HG03159 (cell line): Measurements from ENCODE around the gene SIAH2.

Source experiments
- ATAC-seq: cut with Tn5 transposase; IDR thresholded peaks from one replicate; pipeline ENCODE4 v1.9.1; 2021; ENCODE audit warnings: mild to moderate bottlenecking, moderate library complexity; ENCODE audit not compliant: unreplicated experiment

SIAH2 gene

DNA sequence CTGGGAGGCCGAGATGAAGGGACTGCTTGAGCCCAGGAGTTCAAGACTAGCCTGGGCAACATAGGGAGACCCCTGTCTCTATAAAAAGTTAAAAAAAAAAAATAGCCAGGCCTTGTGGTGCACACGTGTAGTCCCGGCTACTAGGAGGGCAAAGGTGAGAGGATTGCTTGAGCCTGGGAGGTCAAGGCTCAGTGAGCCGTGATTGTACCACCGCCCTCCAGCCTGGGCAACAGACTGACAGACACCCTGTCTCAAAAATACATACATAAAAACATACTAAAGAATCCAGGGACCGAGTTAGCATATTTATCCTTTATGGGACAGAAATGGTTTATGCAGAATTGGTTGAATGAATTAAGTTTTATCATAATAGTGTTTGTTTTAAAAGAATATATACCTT is 13.7 kb downstream of the SIAH2 start:
- ATAC-seq: no peak

DNA sequence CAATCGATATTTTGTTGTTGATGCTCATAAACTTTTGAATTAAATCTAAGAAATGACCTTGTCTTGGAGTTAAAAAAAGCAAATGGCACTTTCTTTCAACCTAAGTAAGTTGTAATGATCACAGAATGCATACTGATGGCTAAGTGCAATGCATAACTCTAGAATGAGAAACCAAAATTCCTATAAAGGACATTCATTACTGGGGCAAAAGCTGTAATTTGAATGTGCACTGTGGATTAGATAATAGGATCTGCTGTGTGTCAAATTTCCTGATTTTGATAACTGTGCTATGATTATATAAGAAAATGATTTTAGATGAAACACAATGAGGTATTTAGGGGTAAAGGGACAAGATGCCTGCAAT is 14.3 kb downstream of the SIAH2 start:
- ATAC-seq: no peak

DNA sequence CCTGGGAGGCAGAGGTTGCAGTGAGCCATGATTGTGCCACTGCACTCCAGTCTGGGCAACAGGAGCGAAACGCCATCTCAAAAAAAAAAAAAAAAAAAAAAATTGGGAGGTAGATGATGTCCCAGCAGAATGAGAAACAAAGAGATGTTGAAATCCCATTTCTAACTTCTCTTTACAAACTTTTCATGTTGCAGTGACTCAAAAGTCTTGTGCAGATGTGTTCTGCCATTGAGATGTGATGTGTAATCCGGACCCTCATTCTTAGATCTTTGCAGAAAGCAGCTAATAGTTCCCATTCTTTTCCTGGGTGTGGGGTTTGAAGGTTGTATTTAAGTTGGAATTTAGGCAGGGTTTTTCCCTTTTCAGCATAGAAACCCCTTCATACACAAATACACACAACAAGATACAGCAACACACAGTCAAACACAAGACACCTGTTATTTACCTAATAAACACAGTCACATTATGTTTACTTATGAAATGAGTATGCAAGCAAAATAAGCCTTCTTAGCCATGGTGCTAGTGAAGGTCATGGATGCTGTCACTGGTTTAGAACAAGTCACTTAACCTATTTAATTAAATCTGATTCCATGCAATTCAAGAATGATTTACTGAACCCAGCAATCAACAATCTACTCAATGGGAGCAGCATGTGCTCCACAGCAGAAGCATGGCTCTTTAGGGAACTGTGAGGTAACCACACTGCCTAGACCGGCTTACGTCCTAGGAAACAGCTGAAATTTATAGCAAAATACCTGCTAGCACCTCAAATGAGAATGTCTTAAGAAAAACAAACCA is 14.9 kb downstream of the SIAH2 start:
- ATAC-seq: no peak

DNA sequence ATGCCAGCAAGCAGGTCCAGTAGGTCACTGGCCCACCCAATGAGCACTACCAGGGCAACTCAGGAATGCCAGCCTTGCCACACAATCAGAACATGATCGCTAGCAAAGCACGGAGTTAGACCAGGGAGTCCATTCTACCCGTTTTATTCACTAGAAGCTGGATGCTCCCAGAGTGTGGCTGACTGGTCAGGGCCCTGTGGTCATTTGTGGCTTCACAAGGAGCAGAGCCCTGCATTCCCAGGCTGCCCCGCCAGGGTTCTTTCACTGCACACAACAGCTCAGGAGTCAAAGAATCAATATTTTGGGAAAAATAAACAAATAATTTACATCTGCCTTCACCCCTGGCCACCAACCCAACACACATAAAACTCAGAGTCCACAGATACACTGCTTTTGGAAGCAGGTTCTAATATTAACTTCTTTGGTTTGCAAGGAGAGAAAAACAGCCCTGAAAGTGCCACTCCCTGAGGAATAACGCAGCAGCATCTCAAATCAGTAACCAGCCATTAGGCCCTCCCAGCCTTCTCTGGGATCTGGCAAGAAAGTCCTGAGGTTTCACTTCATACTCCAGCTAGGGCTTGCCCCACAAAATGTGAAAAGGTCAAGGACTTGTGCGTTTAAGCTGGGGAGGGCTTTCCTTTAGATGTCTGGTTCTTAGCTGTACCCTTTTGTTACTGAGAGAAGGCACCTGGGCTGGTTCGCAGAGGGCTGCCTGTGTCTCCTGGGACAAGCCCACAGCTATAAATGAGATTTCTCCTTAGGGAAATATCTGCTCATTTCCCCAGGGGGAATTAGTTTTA is 16.0 kb downstream of the SIAH2 start:
- ATAC-seq: no peak

DNA sequence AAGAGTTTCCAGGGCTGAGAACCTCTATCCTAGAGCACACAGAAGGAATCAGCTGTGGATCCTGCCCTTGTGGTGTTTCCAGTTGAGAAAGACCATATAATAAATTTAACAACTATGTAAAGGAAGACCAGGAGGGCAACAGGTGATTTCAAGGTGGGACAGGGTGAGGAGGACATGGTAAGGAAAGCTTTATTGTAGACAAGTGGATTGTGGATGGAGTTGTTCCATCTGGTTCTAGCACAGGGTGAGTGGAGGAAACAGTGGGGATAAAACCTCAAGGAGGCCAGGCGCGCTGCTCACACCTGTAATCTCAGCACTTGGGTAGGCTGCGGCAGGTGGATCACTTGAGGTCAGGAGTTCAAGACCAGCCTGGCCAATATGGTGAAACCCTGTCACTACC is 17.1 kb downstream of the SIAH2 start:
- no peak for ATAC-seq

DNA sequence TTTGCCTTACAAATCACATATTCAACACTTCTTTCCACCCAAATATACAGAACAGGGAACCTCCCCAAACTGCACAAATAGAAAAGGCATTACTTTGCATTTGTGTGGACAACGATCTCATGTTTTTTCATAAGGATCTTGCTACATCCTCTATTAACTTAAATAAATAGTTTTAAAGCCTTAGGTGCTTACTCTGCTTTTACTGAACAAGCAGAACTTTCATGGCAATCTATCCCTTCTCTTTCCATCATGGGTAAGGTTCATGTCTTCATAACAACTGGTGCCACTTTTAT is 18.1 kb downstream of the SIAH2 start:
- ATAC-seq: no peak

DNA sequence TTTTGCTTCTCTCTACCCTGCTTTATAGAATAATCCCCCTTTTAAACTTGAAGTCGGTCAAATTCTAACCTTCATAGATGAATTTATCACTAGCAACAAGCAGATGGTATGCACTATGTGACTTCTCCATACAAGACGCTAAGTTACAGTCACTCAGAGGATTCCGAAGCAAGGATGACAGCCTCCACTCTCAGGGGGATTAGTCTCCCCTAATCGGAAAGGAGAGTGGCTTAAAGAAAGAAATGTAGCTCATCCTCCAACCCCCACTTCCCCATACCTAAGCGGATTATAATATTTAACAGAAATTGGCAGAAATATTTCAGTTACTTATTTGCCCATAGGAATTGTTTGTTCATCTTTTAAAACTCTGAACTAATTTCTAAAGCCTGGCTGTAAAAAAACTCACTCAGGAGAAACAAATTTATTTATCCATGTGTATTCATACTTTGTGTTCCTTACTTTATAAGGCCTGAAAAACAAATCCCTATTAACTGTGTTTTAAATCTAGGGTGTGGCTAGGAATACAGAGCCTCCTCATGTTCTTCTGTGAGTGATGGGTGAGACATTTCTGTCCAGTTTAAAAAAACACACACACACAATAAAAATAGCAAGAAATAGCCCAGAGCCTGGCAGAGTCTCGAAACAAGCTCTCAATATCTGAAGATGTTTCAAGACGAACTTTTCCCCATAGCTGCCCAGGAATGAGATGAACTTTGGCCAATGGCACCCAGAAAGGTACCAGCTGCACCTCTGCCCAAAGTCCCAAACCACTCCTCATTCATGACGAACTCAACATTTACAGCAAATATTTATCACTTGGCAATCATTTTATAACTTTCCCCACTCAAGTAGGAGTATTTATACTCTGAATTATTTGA is 18.7 kb downstream of the SIAH2 start:
- ATAC-seq: no peak

DNA sequence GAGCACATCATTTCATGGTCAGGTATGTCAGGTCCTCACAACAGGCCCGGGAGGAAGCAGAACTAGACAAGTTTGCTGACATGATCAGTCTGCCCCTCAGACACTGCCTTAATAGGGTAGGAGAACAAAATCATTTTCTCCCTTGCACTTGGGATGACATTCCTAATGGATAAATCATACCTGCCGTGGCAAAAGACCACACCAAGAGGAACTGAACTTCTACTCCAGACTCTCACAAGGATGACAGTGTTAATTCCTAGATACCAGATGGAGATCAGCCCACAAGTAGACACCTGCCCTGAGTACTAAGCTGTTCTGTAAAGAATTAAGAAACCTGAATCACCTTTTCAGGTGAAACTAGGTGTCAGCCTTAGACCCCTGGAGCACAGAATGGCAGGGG is 19.5 kb downstream of the SIAH2 start:
- ATAC-seq: no peak

DNA sequence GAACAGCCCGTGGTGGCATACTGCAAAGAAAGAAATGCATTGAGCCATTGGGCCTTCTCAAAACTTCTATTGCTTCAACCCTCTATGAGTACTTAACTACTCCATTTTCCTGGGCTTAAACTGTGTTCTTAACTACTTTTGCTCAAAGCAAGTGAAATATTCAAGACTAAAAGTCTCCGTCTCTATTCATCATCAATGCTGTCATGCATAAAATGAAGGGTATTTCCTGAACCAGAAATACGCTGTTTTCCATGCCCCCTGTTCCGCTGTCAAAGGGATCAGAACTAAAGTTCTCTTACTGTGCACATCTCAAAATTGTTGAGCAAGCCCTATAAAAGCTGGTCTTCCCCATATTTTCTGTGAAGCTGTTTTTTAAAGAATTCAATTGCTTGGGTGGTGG is 20.3 kb downstream of the SIAH2 start:
- no peak for ATAC-seq

DNA sequence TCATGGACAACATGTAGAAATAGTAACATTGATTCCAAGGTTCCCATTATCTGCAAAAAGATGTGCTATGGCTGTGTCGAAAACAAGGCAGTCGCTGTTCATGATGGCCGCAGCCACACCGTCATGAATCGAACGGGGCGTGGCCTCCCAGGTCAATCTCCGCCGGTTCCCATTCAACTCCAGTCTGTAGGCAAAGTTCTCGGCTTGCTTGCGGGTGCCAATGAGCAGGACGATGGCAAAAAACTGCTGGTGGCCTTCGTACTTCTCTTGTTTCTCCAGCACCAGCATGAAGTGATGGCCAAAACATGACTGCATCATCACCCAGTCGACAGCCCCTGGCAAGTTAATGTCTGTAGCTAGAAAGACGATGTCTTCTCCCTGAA is 20.8 kb downstream of the SIAH2 start:
- no peak for ATAC-seq

DNA sequence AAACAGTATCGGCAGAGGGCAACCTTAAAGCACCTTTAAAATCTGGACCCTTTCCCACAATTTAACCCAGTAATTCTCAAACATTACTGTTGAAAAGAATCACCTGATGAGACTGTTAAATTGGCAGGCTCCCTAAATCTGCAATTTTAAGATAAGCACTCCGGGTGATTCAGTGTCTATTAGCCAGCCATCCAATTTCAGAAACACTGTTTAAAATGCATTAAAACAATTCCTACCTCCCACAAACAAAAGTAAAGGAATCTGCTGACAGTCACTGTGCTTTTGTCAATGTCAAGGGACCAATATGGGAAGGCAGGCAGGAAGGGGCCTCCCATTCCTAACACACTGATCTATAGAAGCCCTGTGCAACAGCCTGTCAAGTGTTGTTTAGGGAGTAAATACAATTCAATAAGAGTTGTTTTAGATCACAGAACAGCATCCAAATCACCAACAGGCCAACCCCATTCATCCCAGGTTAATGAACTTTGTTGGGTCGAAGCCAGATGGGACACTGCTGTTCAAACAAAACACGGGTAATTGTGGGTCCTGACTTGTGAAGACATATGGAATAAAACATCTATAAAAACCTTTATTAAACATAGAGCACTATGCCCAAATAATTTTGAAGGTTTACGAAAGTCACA is 21.4 kb downstream of the SIAH2 start:
- ATAC-seq: no peak

DNA sequence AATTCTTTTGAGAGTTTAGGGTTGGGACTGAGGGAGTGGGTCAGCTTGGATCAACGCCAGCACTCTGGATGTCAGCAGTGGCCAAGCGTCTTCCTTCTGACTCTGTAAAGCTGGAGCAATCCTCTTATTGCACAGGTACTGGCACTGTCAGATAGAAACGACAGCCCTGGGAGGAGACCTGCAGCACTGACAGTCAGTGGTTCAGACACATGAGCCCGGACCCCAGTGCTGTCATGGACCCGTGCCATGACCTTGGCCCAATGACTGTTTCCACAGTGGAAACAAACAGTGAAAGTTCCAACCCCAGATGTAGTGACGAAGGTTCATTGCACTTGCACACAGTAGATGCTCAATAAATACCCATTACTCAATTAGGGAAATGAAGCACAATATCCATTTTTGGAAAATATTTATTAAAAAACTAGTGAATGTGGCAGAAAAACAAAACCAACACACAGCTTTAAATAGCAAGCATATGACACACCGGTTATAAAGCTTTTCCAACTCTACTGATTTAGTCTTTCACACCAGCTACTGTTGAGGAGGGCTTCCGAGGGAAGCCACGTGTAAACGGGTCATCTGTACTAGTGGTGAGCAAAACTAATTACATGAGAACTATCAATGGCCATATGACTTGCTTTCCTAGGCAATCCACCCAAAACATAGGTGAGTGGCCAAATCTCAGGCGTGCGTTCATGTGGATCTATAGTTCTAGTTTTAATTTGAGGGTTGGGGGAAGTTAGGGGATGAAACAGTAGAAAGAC is 22.1 kb downstream of the SIAH2 start:
- ATAC-seq: no peak

DNA sequence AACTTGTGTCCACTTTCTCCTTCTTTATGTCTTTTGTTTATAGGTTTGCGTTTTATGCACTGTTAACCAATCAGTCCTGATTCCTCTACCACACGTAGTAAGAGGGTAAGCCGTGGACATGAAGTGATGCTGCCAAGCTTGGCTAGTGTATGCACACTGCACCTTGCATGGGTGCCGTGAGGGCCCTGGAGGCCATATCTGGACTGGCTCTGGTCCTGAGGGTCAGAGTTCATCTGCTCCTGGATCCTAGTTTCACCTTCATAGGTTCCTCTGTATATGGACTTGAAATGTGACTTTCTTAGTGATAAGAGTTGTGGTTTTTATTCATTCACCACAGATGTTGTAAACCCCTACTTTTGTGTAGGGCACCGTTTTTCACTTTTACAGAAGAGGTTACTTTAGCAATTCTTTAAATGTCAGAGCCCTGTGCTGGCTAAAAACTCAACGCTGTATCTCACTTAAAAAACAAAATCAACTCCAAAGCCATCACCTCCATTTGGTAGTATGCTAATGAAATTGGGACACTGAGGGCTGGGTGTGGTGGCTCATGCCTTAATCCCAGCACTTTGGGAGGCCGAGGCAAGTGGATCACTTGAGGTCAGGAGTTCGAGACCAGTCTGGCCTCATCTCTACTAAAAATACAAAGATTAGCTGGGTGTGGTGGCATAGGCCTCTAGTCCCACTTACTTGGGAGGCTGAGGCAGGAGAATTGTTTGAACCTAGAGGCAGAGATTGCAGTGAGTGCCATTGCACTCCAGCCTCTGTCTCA is 22.9 kb downstream of the SIAH2 start:
- ATAC-seq: peak; percentile 26

DNA sequence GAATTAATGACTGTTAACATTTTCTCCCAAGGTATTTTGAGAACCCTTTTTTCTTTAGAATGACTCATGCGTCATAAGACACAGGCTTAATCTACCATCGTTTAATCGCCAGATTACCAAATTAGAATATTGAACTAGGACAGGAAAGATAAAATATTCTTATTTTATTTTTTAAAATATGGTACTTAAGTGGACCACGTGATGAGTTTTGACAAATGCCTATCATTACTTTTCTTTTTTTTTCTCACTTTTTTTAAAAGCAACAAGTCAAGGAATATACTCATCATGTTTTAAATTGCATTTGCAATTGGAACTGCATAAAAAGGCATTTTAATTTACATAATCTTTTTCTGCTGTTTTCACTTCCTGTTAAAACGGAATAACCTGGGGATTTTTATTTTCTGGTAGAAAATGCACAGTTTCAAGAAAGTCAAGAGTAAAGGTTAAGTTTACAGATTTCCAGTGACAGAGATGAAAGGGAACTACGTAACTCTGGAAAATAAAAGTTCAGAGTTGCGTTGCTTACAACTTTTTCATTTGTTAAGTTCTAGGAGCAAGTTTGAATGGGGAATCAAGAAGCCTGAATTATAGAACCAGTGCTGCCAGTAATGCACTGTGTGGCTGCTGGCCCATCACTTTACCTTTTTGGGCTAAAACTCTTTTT is 23.6 kb downstream of the SIAH2 start:
- peak; percentile 37 for ATAC-seq

DNA sequence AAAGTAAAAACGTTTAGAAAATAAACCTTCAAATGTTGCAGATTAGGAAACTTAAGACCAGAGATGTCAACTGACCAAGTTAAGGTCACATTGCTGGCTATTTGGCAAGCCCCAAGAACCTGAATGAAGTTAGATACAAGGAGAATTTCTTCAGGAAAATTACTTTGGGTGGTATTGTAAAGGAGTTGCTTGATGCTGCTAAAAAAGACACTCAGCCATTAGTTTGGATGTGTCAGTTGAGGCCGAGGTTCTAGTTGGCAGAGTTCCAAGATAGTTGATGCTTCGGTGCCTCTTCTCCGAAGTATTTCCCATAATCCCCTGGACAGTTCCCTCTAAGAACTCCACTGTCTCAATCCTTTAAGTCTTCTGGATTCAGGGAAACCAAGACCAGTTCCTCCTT is 24.3 kb downstream of the SIAH2 start:
- no peak for ATAC-seq

DNA sequence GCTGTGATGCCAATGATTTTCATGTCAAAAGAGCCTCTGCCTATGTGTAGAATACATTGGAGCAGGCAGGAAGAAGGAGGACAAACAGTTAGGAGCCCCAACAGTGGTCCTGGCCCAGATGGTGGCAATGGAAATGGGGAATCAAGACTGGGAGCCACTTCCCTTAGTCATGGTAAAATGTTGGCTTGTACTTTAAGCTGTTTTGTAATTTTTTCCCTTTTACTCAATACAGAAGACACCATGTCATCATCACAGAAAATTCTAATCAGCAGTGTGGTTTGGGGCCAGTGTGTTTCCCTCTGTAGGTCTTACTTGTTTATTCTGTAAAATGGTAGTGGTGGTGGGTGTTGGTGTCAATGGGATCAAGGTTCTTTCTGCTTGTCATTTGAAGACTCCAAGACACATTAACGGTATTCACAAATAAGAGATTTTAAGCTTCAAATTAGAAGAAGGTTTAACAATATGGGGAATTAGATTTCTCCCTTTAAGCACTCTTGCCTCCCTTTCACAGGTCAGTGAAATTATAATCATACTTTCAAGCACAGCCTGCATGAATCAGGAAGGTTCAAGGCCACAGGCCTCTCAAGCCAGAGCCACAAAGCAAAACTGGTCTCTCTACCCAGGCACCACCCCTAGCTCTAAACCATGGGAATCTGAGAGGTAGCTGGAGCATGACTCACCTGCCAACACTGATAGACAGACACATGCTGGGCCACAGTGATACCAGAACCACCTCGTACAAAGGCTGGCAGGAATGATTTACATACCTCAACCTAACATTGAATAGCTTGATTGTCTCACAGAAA is 24.9 kb downstream of the SIAH2 start:
- no peak for ATAC-seq

DNA sequence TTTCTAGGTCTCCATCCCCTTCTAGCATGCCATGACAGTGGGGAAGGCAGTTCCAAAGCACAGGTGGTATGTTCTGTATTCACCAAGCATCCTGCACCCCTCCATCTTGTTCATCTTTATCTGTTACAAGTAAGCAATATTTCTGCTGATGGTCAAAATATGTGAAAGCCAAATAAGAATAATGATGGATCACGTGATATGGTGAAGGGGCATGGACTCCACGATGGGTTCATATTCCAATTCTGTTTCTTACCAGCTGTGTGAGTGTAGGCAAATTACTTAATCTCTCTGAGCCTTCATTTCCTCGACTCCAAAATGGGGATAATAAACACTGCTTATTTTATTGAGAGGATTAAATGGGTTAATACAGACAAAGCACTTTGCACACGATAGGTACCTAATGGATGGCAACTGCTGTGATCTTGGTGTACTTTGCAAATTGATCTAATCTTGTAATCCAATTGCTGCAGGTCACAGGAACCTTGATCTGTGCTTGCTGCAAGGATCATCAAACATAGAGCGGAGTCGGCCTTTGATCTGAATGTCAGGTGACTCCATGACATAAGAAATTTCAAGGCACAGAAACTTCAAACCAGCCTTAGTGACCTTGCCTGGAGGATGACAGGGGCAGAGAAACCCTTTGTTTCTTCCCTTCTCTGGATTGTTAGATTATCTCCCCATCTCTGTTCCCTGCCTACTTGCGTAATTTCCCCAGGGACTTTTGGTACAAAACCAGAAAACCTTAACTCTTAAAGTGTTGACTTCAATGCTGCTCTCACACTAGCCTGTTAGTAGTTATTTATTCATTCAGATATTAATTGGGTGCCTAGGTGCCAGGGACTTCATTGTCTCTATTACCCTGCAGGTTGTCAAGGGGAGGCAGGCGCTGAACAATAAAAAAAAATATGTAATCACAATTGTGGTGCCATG is 25.8 kb downstream of the SIAH2 start:
- no peak for ATAC-seq
